ENCODE measurements around the gene FBXO21.
"Not testable (repeated sequence)": the region's sequence is repeated elsewhere in the genome, so short reads cannot be mapped to it uniquely, and the experiment has no call there.

The FBXO21 gene

DNA sequence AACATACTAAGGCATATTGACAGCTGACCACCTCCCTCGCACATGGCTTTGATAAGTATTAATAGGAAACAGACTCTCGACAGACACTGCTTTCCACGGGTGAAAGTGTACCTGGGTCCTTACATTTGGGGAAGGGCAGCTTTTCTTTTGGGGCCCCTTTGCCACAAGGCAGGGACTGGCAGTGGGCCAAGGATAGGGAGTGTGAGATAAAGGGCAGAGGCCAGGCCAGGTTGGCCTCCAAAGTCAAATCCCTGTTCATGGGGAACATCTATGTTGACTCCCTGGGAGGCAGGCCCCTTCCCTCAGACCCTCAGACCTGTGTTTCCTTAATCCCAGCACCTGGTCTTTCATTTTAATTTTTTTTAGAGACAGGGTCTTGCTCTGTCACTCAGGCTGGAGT is 19.4 kb upstream of the FBXO21 start:
- in situ Hi-C loops (cut with HindIII; ENCODE audit: low pct_ligation_motif_present, low sequenced_read_pairs): no loop called here
- H3K27ac ChIP-seq: no peak overlapping the region
- TF ChIP-seq, protein P1, sequence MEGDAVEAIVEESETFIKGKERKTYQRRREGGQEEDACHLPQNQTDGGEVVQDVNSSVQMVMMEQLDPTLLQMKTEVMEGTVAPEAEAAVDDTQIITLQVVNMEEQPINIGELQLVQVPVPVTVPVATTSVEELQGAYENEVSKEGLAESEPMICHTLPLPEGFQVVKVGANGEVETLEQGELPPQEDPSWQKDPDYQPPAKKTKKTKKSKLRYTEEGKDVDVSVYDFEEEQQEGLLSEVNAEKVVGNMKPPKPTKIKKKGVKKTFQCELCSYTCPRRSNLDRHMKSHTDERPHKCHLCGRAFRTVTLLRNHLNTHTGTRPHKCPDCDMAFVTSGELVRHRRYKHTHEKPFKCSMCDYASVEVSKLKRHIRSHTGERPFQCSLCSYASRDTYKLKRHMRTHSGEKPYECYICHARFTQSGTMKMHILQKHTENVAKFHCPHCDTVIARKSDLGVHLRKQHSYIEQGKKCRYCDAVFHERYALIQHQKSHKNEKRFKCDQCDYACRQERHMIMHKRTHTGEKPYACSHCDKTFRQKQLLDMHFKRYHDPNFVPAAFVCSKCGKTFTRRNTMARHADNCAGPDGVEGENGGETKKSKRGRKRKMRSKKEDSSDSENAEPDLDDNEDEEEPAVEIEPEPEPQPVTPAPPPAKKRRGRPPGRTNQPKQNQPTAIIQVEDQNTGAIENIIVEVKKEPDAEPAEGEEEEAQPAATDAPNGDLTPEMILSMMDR (IDR thresholded peaks at IDR 0.05; ENCODE audit: low read depth, low read length, missing control alignments): no peak
- DNase-seq: no peak
- no peaks in the 10 kb centered on the region for H3K36me3 ChIP-seq (replicated peaks)
- no peaks in the 10 kb centered on the region for H3K27me3 ChIP-seq (replicated peaks)
- H3K4me3 ChIP-seq (ENCODE audit: low read depth, low read length): no peak overlapping the region

GRCh38 chr12:117208811-117209455 is 18.7 kb upstream of the FBXO21 start:
- no peak for DNase-seq
- in situ Hi-C loops (cut with HindIII; ENCODE audit: low pct_ligation_motif_present, low sequenced_read_pairs): no loop called here

GRCh38 chr12:117208206-117208605 is 17.9 kb upstream of the FBXO21 start:
- Histone ChIP-seq H3K27me3 (replicated peaks) (no peaks in the 10 kb centered on the region), H3K36me3 (replicated peaks) (no peaks in the 10 kb centered on the region), H3K4me3 (ENCODE audit: low read depth, low read length) (no peak overlapping the region), H3K27ac (no peak overlapping the region)
- TF ChIP-seq, protein P1 (IDR thresholded peaks at IDR 0.05; ENCODE audit: low read depth, low read length, missing control alignments): no peak
- DNase-seq: no peak
- in situ Hi-C loops (cut with HindIII; ENCODE audit: low pct_ligation_motif_present, low sequenced_read_pairs): no loop called here

More at GRCh38 chr12:117208811-117209455, 18.7 kb upstream of the FBXO21 start:
- TF ChIP-seq, protein P1 (IDR thresholded peaks at IDR 0.05; ENCODE audit: low read depth, low read length, missing control alignments): no peak
- Histone ChIP-seq H3K27me3 (replicated peaks) (no peaks in the 10 kb centered on the region), H3K27ac (no peak overlapping the region), H3K36me3 (replicated peaks) (no peaks in the 10 kb centered on the region), H3K4me3 (ENCODE audit: low read depth, low read length) (no peak overlapping the region)

DNA sequence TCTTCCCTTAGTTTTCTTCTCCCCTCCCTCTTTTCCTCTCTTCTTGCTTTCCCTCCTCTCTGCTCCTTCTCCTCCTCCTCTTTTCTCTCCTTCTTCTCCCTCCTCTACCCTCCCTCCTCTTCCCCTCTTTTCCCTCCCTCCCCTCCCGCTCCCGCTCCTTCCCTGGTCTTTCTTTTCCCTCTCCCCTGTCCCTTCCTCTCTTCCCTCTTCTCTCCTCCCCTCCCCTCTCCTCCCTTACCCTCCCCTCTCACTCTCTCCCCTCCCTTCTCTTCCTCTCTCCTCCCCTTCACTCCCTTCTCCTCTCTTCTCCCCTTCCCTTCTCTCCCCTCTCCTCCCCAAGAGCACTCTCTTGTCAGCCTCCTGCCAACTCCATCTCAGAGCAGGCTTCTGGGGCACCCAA is 17.4 kb upstream of the FBXO21 start:
- no peak overlapping the region for H3K4me3 ChIP-seq (ENCODE audit: low read depth, low read length)
- in situ Hi-C loops (cut with HindIII; ENCODE audit: low pct_ligation_motif_present, low sequenced_read_pairs): no loop called here
- no peaks in the 10 kb centered on the region for H3K36me3 ChIP-seq (replicated peaks)
- DNase-seq: no peak
- H3K27me3 ChIP-seq (replicated peaks): no peaks in the 10 kb centered on the region
- TF ChIP-seq, protein P1 (IDR thresholded peaks at IDR 0.05; ENCODE audit: low read depth, low read length, missing control alignments): no peak
- no peak overlapping the region for H3K27ac ChIP-seq

DNA sequence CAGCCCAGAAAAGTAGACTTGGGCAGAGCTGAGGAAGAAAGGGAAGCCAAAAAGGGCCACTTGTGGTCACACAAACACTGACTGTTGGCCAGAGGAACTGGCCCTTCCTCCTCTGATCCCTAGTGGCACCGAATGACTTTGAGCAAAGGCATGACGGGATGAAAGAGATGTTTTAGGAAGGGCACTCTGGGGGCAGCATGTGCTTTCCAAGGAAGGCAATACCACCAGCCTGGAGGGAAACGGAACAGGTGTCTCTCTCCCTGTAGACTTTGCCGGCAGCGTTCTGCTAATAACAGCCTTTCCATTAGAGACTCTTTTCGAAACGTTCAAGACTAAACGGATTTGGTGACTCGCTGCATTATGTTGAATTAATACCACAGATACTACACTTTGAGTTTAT is 12.3 kb upstream of the FBXO21 start:
- no peaks in the 10 kb centered on the region for H3K27me3 ChIP-seq (replicated peaks)
- DNase-seq: no peak
- TF ChIP-seq, protein P1 (IDR thresholded peaks at IDR 0.05; ENCODE audit: low read depth, low read length, missing control alignments): no peak
- H3K27ac ChIP-seq: no peak overlapping the region
- H3K36me3 ChIP-seq (replicated peaks): no peaks in the 10 kb centered on the region
- H3K4me3 ChIP-seq (ENCODE audit: low read depth, low read length): no peak overlapping the region
- in situ Hi-C loops (cut with HindIII; ENCODE audit: low pct_ligation_motif_present, low sequenced_read_pairs): no loop called here

GRCh38 chr12:117202033-117202432 is 11.8 kb upstream of the FBXO21 start:
- H3K4me3 ChIP-seq (ENCODE audit: low read depth, low read length): no peak overlapping the region
- in situ Hi-C loops (cut with HindIII; ENCODE audit: low pct_ligation_motif_present, low sequenced_read_pairs): no loop called here
- DNase-seq: no peak
- no peak overlapping the region for H3K27ac ChIP-seq
- no peaks in the 10 kb centered on the region for H3K36me3 ChIP-seq (replicated peaks)
- no peaks in the 10 kb centered on the region for H3K27me3 ChIP-seq (replicated peaks)
- TF ChIP-seq, protein P1 (IDR thresholded peaks at IDR 0.05; ENCODE audit: low read depth, low read length, missing control alignments): no peak

GRCh38 chr12:117199956-117200744 is 9.9 kb upstream of the FBXO21 start:
- H3K4me3 ChIP-seq (ENCODE audit: low read depth, low read length); H3K36me3 ChIP-seq (replicated peaks); DNase-seq; H3K27ac ChIP-seq; H3K27me3 ChIP-seq (replicated peaks); in situ Hi-C loops (cut with HindIII; ENCODE audit: low pct_ligation_motif_present, low sequenced_read_pairs): not testable (repeated sequence)

DNA sequence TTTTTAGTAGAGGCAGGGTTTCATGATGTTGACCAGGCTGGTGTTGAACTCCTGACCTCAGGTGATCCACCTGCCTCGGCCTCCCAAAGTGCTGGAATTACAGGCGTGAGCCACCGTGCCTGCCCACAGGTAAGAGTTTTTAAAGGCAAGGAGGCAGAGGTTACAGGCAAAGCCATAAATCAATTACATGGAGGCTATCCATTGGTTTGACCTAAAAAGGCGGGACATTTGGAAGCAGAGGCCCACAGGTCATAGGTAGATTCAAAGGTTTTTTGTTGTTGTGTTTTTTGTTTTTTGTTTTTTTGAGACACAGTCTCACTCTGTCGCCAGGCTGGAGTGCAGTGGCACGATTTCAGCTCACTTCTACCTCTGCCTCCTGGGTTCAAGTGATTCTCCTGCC is 6.1 kb upstream of the FBXO21 start:
- H3K36me3 ChIP-seq (replicated peaks); DNase-seq; in situ Hi-C loops (cut with HindIII; ENCODE audit: low pct_ligation_motif_present, low sequenced_read_pairs); H3K27ac ChIP-seq; H3K27me3 ChIP-seq (replicated peaks); H3K4me3 ChIP-seq (ENCODE audit: low read depth, low read length): not testable (repeated sequence)
